ENCODE results near the gene RPRD2. TPM values are rescaled to one million over a fixed set of nuclear protein-coding genes. Genes with fewer than 3 reads are reported as not detected.
"Not testable (repeated sequence)": the region's sequence is repeated elsewhere in the genome, so short reads cannot be mapped to it uniquely, and the experiment has no call there.

RPRD2 gene
- total RNA-seq, result 33.2 and 33.6 TPM in 2 replicates

GRCh38 chr1:150363426-150364230, at the start of gene RPRD2:
Gene RPRD2, plus strand, starts transcription at chr1:150364147. Its CDS starts 568 bp downstream, at chr1:150364715.
- intact Hi-C loops (cut with micrococcal nuclease), result loop anchor here (1.0 to 10.0 kb wide), 7 partner anchors 43 to 691 kb away; partner anchors contain the start of genes ANP32E, CDC42SE1, ENSA and PRPF3

- intact Hi-C loops (cut with micrococcal nuclease), result not testable (repeated sequence)
These were observed 49.3 kb upstream of the RPRD2 start for GRCh38 chr1:150314691-150315090.

DNA sequence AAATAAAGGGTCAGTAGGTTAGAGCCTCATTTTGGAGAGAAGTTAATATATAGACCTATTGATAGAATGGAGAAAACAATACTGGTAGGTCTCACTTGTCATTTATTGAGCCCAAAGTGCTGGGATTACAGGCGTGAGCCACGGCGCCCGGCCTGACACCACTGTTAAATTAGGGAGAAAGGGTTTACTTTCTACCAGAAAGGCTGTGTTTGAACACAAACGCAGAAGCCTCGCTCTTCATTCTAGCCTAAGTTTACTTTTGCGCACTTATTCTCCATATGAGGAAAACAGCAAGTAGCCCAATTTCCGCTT, 43.3 kb upstream of the RPRD2 start:
- intact Hi-C loops (cut with micrococcal nuclease), result loop anchor here (2.0 kb wide), 1 partner anchor 42 kb away; no protein-coding TSS in a partner anchor

DNA sequence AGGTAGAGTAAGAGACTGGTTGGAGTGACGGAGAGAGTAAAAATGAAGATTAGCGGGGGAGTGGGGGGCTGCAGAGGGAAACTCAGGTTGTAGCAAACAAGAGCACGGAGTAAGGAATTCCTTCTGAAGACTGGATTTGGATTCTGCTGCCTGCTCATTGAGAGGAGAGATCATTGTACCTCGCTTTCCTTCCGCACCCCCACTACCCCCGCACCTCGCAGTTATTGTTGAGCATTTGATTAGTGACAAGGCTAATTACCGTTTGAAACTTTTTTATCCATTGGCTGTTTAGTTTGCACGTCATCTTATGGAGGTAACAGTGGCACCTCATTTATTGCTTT, 42.2 kb upstream of the RPRD2 start:
- intact Hi-C loops (cut with micrococcal nuclease), result loop anchor here (1.0 to 2.0 kb wide), 4 partner anchors 41 to 166 kb away; partner anchors contain the start of genes ANP32E, APH1A and TARS2

GRCh38 chr1:150322310-150322709, 41.6 kb upstream of the RPRD2 start:
- intact Hi-C loops (cut with micrococcal nuclease), result loop anchor here (1.0 kb wide), 1 partner anchor 165 kb away; the partner anchor contains the start of gene TARS2

- intact Hi-C loops (cut with micrococcal nuclease), result no loop called here
These were observed 31.2 kb upstream of the RPRD2 start for GRCh38 chr1:150332651-150333290.

DNA sequence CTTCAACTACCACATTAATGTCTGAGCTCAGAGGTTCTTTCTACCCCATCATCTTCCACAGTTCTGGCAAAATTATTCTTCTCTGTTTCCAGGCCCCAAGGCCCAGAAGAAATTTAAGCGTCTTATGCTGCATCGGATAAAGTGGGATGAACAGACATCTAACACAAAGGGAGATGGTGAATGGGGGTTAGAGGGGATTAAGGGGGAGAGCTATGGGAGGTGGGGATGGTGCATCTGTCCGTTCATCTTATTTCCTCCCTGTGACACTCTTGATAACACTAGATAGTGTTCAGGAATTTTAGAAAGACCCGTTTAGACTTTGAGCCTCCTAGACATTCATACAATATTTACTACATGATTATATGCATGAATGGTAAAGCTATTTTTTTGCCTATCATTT, 17.6 kb upstream of the RPRD2 start:
- intact Hi-C loops (cut with micrococcal nuclease), result no loop called here

GRCh38 chr1:150352866-150353265, 11.1 kb upstream of the RPRD2 start:
- intact Hi-C loops (cut with micrococcal nuclease), result no loop called here

DNA sequence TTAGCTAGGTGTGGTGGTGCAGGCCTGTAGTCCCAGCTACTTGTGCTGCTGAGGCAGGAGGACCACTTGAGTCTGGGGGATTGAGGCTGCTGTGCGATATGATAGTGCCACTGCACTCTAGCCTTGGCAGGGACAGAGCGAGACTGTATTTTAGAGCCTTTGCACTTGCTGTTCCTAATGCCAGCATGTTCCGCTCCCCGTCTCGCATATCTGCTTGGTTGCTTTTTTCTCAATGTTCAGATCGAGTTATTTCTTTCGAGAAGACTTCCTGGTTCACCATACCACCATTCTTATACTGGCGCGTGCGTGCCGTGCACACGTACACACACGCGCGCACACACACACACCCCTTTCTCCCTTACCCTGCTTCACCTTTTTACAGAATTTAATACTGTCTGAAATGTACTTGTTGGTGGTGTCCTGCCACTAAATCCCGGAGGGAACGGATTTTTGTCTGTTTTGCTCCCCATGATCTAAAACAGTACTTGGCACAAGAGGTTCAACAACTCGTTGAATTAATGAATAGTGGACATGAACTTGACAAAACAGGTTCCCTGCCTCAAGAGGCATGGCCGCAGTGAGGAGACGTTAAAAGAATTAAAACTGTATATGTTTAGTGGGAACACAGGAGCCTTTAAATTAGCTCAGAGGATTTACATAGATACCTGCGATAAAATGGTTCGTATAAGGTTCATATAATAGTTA, 1.1 kb upstream of the RPRD2 start:
- intact Hi-C loops (cut with micrococcal nuclease), result loop anchor here (1.0 to 10.0 kb wide), 6 partner anchors 42 to 692 kb away; partner anchors contain the start of genes CDC42SE1, ENSA, PRPF3 and TARS2

DNA sequence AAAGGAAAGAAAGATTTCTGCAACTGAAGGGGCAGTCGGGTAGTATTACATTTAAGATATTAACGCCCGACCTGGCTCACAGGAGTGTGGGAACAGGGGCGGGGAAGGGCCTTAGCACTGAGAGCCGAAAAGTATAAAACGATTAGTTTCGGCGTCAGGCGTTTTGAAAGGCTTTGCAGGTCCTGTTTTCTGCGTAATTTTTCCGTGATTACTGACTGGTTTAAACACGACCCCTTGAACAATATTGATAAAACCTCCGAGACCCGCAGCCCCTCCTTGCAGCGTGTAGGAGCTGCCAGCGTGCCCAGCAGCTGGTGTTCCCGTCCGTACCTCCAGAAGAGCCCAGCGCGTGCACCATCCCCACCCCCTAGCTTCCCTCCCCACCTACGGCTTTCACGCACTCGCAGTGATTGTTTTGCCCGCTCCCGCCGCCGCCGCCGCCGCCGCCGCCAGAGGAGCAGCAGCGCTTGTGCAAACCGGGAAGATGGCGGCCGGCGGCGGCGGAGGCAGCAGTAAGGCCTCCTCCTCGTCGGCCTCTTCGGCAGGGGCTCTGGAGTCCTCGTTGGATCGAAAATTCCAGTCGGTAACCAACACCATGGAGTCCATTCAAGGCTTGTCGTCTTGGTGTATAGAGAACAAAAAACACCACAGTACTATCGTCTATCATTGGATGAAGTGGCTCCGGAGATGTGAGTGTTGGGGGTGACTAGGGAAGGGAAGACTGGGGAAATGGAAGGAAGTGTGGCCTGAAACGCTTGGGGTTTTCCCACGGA, 470 bp downstream of the RPRD2 start:
- intact Hi-C loops (cut with micrococcal nuclease), result loop anchor here (2.0 to 10.0 kb wide), 5 partner anchors 128 to 690 kb away; partner anchors contain the start of genes ANP32E, CDC42SE1 and ENSA

DNA sequence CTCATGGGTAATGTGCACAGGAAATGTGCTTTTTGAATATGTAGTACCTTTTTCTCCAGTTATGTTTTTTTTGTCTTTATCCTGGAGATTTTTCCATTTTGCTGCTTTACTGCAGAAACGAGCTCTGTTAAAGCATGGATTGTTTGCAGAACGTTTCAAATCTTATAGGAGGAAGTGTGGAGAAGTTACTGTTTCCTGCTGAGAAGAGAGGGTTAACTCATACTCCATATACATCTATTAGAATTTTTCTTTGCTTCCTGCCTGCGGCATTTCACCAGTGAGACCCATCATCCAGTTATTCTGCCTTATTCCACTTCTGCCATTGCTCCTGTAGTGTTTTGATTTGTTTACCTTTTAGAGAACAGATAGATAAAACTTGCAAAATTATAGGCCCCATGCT, 2.0 kb downstream of the RPRD2 start:
- intact Hi-C loops (cut with micrococcal nuclease), result loop anchor here (2.0 to 10.0 kb wide), 3 partner anchors 129 to 689 kb away; partner anchors contain the start of genes ANP32E and CDC42SE1

GRCh38 chr1:150366416-150367296, 2.7 kb downstream of the RPRD2 start:
- intact Hi-C loops (cut with micrococcal nuclease), result loop anchor here (10.0 kb wide), 2 partner anchors 198 to 688 kb away; partner anchors contain the start of gene CDC42SE1

DNA sequence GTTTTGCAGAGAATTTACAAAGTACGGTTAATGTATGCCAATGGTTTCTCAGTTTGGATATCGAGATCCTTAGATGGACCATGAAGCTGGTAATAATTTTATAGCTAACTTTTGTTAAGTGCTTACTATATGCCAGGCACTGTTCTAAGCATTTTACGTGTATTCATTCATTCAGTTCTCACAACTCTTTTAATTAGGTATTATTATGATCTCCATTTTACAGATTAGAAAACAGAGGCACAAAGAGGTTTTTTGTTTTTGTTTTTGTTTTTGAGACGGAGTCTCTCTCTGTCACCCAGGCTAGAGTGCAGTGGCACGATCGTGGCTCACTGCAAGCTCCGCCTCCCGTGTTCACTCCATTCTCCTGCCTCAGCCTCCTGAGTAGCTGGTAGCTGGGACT, 7.2 kb downstream of the RPRD2 start:
- intact Hi-C loops (cut with micrococcal nuclease), result no loop called here

- intact Hi-C loops (cut with micrococcal nuclease), result no loop called here
These were observed 8.6 kb downstream of the RPRD2 start for GRCh38 chr1:150372580-150372979.

DNA sequence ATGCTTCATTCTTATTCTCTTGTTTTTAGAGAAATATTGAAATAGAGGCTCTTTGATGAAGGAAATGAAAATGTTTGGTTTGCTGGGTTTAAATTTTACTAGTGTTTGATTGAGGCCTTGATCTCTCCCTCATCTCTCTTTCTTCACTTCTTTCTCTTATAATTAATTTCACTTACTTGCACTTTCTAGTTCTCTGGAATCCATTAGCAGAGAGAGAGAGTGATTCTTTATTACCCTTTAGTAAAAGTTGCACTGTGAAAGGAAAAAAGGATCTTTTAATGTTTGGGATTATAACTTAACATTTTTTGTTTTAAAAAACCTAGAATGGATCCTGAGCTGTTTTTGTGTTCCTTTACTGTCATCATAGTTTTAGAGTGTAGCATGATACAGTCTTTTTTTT, 12.2 kb downstream of the RPRD2 start:
- intact Hi-C loops (cut with micrococcal nuclease), result no loop called here

DNA sequence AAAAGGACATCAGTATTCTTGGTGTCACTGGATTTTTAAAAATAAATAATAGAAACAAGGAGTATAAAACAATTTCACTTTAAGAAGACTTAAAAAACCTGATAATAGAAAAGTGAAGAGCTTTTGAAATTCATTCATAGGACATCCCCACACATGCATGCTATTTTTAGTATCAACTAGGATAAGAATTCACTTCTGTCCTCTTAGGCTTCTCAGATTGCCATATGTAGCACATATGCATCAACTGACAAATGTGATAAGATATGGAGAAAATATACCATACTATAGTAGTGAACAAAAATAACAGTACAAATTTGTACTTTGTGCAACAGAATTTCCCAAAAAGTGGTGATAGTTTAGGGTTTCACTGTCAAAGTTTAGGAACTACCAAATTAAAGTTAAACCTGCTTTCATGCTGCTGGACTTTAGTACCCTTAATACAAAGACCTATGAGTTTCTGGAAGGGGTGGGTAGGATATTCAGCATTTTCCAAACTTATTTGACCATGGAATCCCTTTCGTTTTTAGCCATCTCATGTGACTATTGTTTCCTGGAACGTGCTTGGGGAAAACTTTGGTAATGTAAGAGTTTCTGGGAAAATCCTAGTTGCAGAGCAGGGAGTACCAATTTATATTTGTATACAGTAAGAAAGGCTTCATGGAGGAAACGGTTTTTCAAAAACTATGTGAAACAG, 19.8 kb downstream of the RPRD2 start:
- intact Hi-C loops (cut with micrococcal nuclease), result no loop called here

- intact Hi-C loops (cut with micrococcal nuclease), result no loop called here
These were observed 21.8 kb downstream of the RPRD2 start for GRCh38 chr1:150385537-150386445.

DNA sequence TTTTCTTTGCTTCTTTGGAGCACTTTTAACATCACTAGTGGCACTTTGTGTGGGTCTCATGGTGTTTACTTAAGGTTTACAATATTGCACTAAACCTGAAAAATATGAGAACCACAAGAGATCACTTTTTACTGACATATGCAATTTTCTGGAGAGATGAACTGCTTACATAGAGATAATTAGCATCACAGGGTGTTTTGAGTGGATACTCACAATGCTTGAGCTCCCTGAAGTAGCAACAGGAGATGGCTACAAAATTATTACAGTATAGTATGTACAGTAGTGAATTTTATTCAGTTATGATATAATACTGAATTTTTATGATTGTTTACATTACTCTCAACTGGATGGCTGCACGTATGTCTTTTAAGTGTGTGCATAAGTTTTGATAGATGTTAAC, 22.6 kb downstream of the RPRD2 start:
- intact Hi-C loops (cut with micrococcal nuclease), result no loop called here

All from T-helper 2 cell treated with Interferon-gamma antibody and Interleukin-4, amounts not matched to agents 100 ng/mL and 5 ng/mL, for 36 hours (primary cell).